B cell (primary cell): ENCODE data around the gene AADAT. TPM values are rescaled to one million over a fixed set of nuclear protein-coding genes. Genes with fewer than 3 reads are reported as not detected.

Source experiments
- ATAC-seq: fragments of 200-7000 bp; cut with Tn5 transposase; one replicate; pipeline ENCODE4 v1.10.0; 2021; ENCODE audit warnings: low read depth, mild to moderate bottlenecking, moderate number of reproducible peaks, moderate library complexity
- CTCF ChIA-PET: fragments of 350-600 bp; sonication (Branson Sonifier 250); formaldehyde crosslinking; loops from one replicate; lab custom pipeline; 2021; ENCODE audit warnings: antibody characterized with exemption, inconsistent platforms; lab: Charles Lee
- POLR2A ChIA-PET: fragments of 350-600 bp; sonication (Branson Sonifier 250); formaldehyde crosslinking; loops from one replicate; lab custom pipeline; 2021; ENCODE audit warnings: antibody characterized with exemption; lab: Charles Lee
- DNase-seq: peaks from one replicate; pipeline ENCODE4 v3.0.0; 2013
- H2AFZ ChIP-seq: 2 replicates; pipeline ENCODE4 v1.6.1; 2012; ENCODE audit warnings: mild to moderate bottlenecking, low read depth, low read length; ENCODE audit not compliant: insufficient read depth, poor library complexity, severe bottlenecking
- H3K27ac ChIP-seq, 2 donors: 1 replicate in 1 of 2; 2 replicates in 1 of 2; pipeline ENCODE4 v1.5.1; 2012 to 2013; ENCODE audit warnings: low read length in 2 of 2, mild to moderate bottlenecking in 2 of 2, moderate library complexity in 1 of 2
- H3K27me3 ChIP-seq, 4 experiments: fragments of 200-600 bp in 1 of 4; sonication (generic) in 1 of 4; replicated peaks in 1 of 4; 1 replicate in 2 of 4; 2 replicates in 2 of 4; pipeline versions ENCODE4 v1.6.1 to v1.7.0; 2013 to 2016; ENCODE audit warnings: low read length in 3 of 4, mild to moderate bottlenecking in 2 of 4, mixed read lengths in 1 of 4, moderate library complexity in 1 of 4; ENCODE audit not compliant: insufficient read depth in 4 of 4, control insufficient read depth in 3 of 4; ENCODE audit errors: control extremely low read depth in 1 of 4
- H3K36me3 ChIP-seq, 2 experiments: replicated peaks in 1 of 2; 1 replicate in 1 of 2; 2 replicates in 1 of 2; pipeline versions ENCODE4 v1.6.1 to v1.7.1; 2013; ENCODE audit warnings: low read length in 1 of 2; ENCODE audit not compliant: insufficient read depth in 2 of 2, control insufficient read depth in 1 of 2; ENCODE audit errors: control extremely low read depth in 1 of 2, extremely low read depth in 1 of 2
- H3K4me1 ChIP-seq, 2 donors: fragments of 200-600 bp in 1 of 2; sonication (generic) in 1 of 2; 1 replicate in 1 of 2; 2 replicates in 1 of 2; pipeline versions ENCODE4 v1.5.1 to v1.6.1; 2013 to 2017; ENCODE audit warnings: low read length in 2 of 2; ENCODE audit not compliant: control insufficient read depth in 2 of 2, insufficient read depth in 2 of 2
- H3K4me2 ChIP-seq: replicated peaks from 2 replicates; pipeline ENCODE3; 2012; ENCODE audit warnings: mild to moderate bottlenecking, low read depth, low read length; ENCODE audit not compliant: poor library complexity, severe bottlenecking
- H3K4me3 ChIP-seq, 5 experiments: fragments of 200-600 bp in 1 of 5; sonication (generic) in 1 of 5; 1 replicate in 3 of 5; 2 replicates in 2 of 5; pipeline versions ENCODE4 v1.5.1 to v1.7.0; 2011 to 2016; ENCODE audit warnings: low read length in 4 of 5, mild to moderate bottlenecking in 4 of 5, low read depth in 2 of 5, control low read depth in 1 of 5, moderate library complexity in 1 of 5; ENCODE audit not compliant: insufficient read depth in 1 of 5; ENCODE audit errors: control extremely low read depth in 1 of 5, extremely low read depth in 1 of 5
- H3K79me2 ChIP-seq: fragments of 200-600 bp; sonication (generic); one replicate; pipeline ENCODE4 v1.6.0; 2016; ENCODE audit warnings: low read length; ENCODE audit not compliant: control insufficient read depth, insufficient read depth
- H3K9ac ChIP-seq: fragments of 200-600 bp; sonication (generic); 2 replicates; pipeline ENCODE4 v1.6.1; 2017; ENCODE audit warnings: mild to moderate bottlenecking, low read length, moderate library complexity
- H3K9me3 ChIP-seq, 3 donors: one replicate each; pipeline versions ENCODE4 v1.6.1 to v1.7.1; 2013; ENCODE audit warnings: low read length in 2 of 3; ENCODE audit not compliant: control insufficient read depth in 2 of 3, insufficient read depth in 1 of 3; ENCODE audit errors: control extremely low read depth in 1 of 3
- H4K20me1 ChIP-seq: 2 replicates; pipeline ENCODE4 v1.6.0; 2012; ENCODE audit warnings: mild to moderate bottlenecking, low read length; ENCODE audit not compliant: insufficient read depth, control insufficient read depth, poor library complexity, severe bottlenecking
- H3K27ac Mint-ChIP-seq: one replicate; pipeline ENCODE4 v1.8.0; 2021; ENCODE audit warnings: mixed read lengths
- H3K27me3 Mint-ChIP-seq: one replicate; pipeline ENCODE4 v1.8.0; 2021; ENCODE audit warnings: mixed read lengths
- H3K4me1 Mint-ChIP-seq: one replicate; pipeline ENCODE4 v1.8.0; 2021; ENCODE audit warnings: mixed read lengths
- H3K4me3 Mint-ChIP-seq: one replicate; pipeline ENCODE4 v1.8.0; 2021; ENCODE audit warnings: mixed read lengths
- H3K9me3 Mint-ChIP-seq: one replicate; pipeline ENCODE4 v1.8.0; 2022; ENCODE audit warnings: mixed read lengths; ENCODE audit not compliant: insufficient read depth
- CTCF ChIP-seq: fragments of 200-600 bp; IDR thresholded peaks from one replicate; pipeline ENCODE4 v1.8.0; 2022; ENCODE audit warnings: antibody characterized with exemption, mild to moderate bottlenecking
- EZH2 ChIP-seq: IDR thresholded peaks from 2 replicates; pipeline ENCODE4 v1.6.1; 2012; ENCODE audit warnings: borderline replicate concordance, low read depth, mild to moderate bottlenecking, moderate library complexity, low read length; ENCODE audit not compliant: insufficient read depth, poor library complexity, severe bottlenecking
- whole genome bisulfite sequencing: methylation state at CpG from one replicate; pipeline ENCODE4 v1.1.5; 2013; ENCODE audit warnings: missing lambda C conversion rate; ENCODE audit not compliant: insufficient coverage; 5-methylcytosine and 5-hydroxymethylcytosine counted together
- intact Hi-C: fragments of 100-400 bp; cut with micrococcal nuclease; formaldehyde crosslinking; loops from one replicate; pipeline ENCODE4 v1.10.0; 2022
- polyA plus RNA-seq: library from polyadenylated mRNA; depleted of rRNA; stranded (reverse); fragments of >200 nt; gene quantifications from 2 replicates; pipeline ENCODE4 v1.2.3, GENCODE V29; 2012
- total RNA-seq, 2 donors: library from RNA; stranded (reverse); fragments of 120-200 nt in 1 of 2; gene quantifications; 1 replicate in 1 of 2; 2 replicates in 1 of 2; pipeline versions ENCODE4 v1.2.3 to v1.2.4, GENCODE V29; 2013 to 2022

The AADAT gene
- total and polyA plus RNA-seq, 2 donors (not counting 1 experiment from before 2014, with no cell fraction given) = not detected

GRCh38 chr4:170040031-170040680 is 49.6 kb downstream of the AADAT start:
- Histone ChIP-seq H3K4me3 (no peak overlapping the region), H2AFZ (no peak overlapping the region), H3K4me2 (no peak overlapping the region), H3K27ac (no peak overlapping the region), H3K4me1 (no peaks in the 10 kb centered on the region), H3K27me3 (no peaks in the 10 kb centered on the region), H3K9me3 (no peaks in the 10 kb centered on the region), H4K20me1 (no peaks in the 10 kb centered on the region), H3K79me2 (no peaks in the 10 kb centered on the region), H3K36me3 (no peaks in the 10 kb centered on the region), H3K9ac (no peak overlapping the region)
- no peak overlapping the region for H3K4me3 Mint-ChIP-seq
- no peaks in the 10 kb centered on the region for H3K9me3 Mint-ChIP-seq
- 97% methylated on average over 9 of the region's 12 CpGs for WGBS
- H3K4me1 Mint-ChIP-seq = no peaks in the 10 kb centered on the region
- DNase-seq = no peak
- no peak for ATAC-seq
- TF ChIP-seq EZH2 = no peak
- TF ChIP-seq CTCF = no peak
- H3K27ac Mint-ChIP-seq = no peak overlapping the region
- intact Hi-C loops = no loop called here
- ChIA-PET POLR2A (no interaction called here), CTCF (interaction anchor here (1.1 to 4.4 kb wide), 3 partner anchors 10 to 230 kb away, joined by 4 to 20 read pairs (median 4); no protein-coding TSS in a partner anchor)
- H3K27me3 Mint-ChIP-seq = peaks cover 8% of the 10 kb centered on the region

GRCh38 chr4:170038769-170039168 is 51.0 kb downstream of the AADAT start:
- ATAC-seq (no peak), DNase-seq (no peak)
- Histone ChIP-seq H3K4me2 (no peak overlapping the region), H3K36me3 (no peaks in the 10 kb centered on the region), H3K79me2 (no peaks in the 10 kb centered on the region), H3K9ac (no peak overlapping the region), H3K4me1 (no peaks in the 10 kb centered on the region), H3K9me3 (no peaks in the 10 kb centered on the region), H2AFZ (no peak overlapping the region), H3K27ac (no peak overlapping the region), H3K27me3 (no peaks in the 10 kb centered on the region), H4K20me1 (no peaks in the 10 kb centered on the region), H3K4me3 (no peak overlapping the region)
- Mint-ChIP-seq H3K4me1 (no peaks in the 10 kb centered on the region), H3K9me3 (no peaks in the 10 kb centered on the region), H3K4me3 (no peak overlapping the region), H3K27ac (no peak overlapping the region), H3K27me3 (peaks cover 15% of the 10 kb centered on the region)
- WGBS = no CpG with 5 or more reads among the region's 4 CpGs
- intact Hi-C loops = no loop called here
- no peak for TF ChIP-seq EZH2
- TF ChIP-seq CTCF = no peak
- ChIA-PET CTCF (no interaction called here), POLR2A (no interaction called here)
